Stimulated activated naive B cell treated with anti-CD40 and anti-IgM and Interleukin-4, amounts not matched to agents 10 μg/mL and 1 μg/mL and 100 μg/mL, for 72 hours (primary cell): ENCODE data around the gene GFI1.
A peak's percentile ranks its signal among the peaks of the same experiment; 100 is the strongest.
"Not testable (repeated sequence)": the region's sequence is repeated elsewhere in the genome, so short reads cannot be mapped to it uniquely, and the experiment has no call there.

Experiments
- ATAC-seq, 2 donors: fragments of 150-1000 bp; cut with Tn5 transposase; replicated peaks; 2 replicates each; pipeline ENCODE4 v1.10.0; 2021; ENCODE audit warnings: moderate library complexity in 1 of 2
- DNase-seq: peaks from one replicate; pipeline ENCODE4 v3.0.0; 2021
- H3K27ac Mint-ChIP-seq: one replicate; pipeline ENCODE4 v1.8.0; 2022; ENCODE audit warnings: mild to moderate bottlenecking, mixed read lengths
- H3K27me3 Mint-ChIP-seq, 2 donors: one replicate each; pipeline ENCODE4 v1.8.0; 2022; ENCODE audit warnings: mixed read lengths in 2 of 2
- H3K36me3 Mint-ChIP-seq, 2 donors: one replicate each; pipeline ENCODE4 v1.8.0; 2022; ENCODE audit warnings: mixed read lengths in 2 of 2, mild to moderate bottlenecking in 1 of 2
- H3K4me1 Mint-ChIP-seq, 2 donors: one replicate each; pipeline ENCODE4 v1.8.0; 2022; ENCODE audit warnings: mixed read lengths in 2 of 2, mild to moderate bottlenecking in 1 of 2
- H3K4me3 Mint-ChIP-seq, 2 donors: one replicate each; pipeline ENCODE4 v1.8.0; 2022; ENCODE audit warnings: mild to moderate bottlenecking in 2 of 2, mixed read lengths in 2 of 2, moderate library complexity in 1 of 2
- H3K9me3 Mint-ChIP-seq, 2 donors: one replicate each; pipeline ENCODE4 v1.8.0; 2022; ENCODE audit warnings: mixed read lengths in 2 of 2, mild to moderate bottlenecking in 1 of 2

GFI1 gene

GRCh38 chr1:92486251-92487077 is at the start of gene GFI1:
Gene GFI1 (minus strand): TSS chr1:92486925. CDS start chr1:92483487, 3,438 bp downstream.
- Mint-ChIP-seq H3K27me3 (peaks cover 15 to 19% of the 10 kb centered on the region in 2 donors), H3K4me3 (peak within 1 kb of the TSS; percentile 91 to 99), H3K36me3 (peaks cover 23 to 26% of the 10 kb centered on the region in 2 donors), H3K27ac (peak within 1 kb of the TSS; percentile 96), H3K9me3 (no peaks in the 10 kb centered on the region), H3K4me1 (peaks cover 23 to 30% of the 10 kb centered on the region in 2 donors)
- DNase-seq, result peak; percentile 73
- ATAC-seq, result peak; percentile 49 to 53

GRCh38 chr1:92532371-92532770 is 45.6 kb upstream of the GFI1 start:
- H3K27me3 Mint-ChIP-seq, H3K27ac Mint-ChIP-seq, DNase-seq, H3K9me3 Mint-ChIP-seq, ATAC-seq, H3K4me3 Mint-ChIP-seq: not testable (repeated sequence)
- peaks cover 27 to 41% of the 10 kb centered on the region in 2 donors for H3K36me3 Mint-ChIP-seq
- peaks cover 31 to 37% of the 10 kb centered on the region in 2 donors for H3K4me1 Mint-ChIP-seq

- not testable (repeated sequence) for DNase-seq, H3K9me3 Mint-ChIP-seq, H3K27me3 Mint-ChIP-seq, ATAC-seq, H3K4me3 Mint-ChIP-seq, H3K27ac Mint-ChIP-seq
- Mint-ChIP-seq H3K36me3 (peaks cover 27 to 41% of the 10 kb centered on the region in 2 donors), H3K4me1 (peaks cover 31 to 37% of the 10 kb centered on the region in 2 donors)
Measured at GRCh38 chr1:92531939-92532338, 45.2 kb upstream of the GFI1 start.

- peaks cover 1 to 5% of the 10 kb centered on the region in 2 donors for H3K9me3 Mint-ChIP-seq
Measured at GRCh38 chr1:92527670-92528069, 40.9 kb upstream of the GFI1 start.

GRCh38 chr1:92524944-92525590 is 38.3 kb upstream of the GFI1 start:
- H3K4me3 Mint-ChIP-seq, H3K9me3 Mint-ChIP-seq, H3K27me3 Mint-ChIP-seq, H3K27ac Mint-ChIP-seq, H3K4me1 Mint-ChIP-seq, DNase-seq, ATAC-seq: not testable (repeated sequence)
- H3K36me3 Mint-ChIP-seq, result peaks cover 7 to 11% of the 10 kb centered on the region in 2 donors

More at GRCh38 chr1:92527670-92528069, 40.9 kb upstream of the GFI1 start:
- no peaks in the 10 kb centered on the region for H3K27me3 Mint-ChIP-seq
- H3K4me3 Mint-ChIP-seq, result no peak overlapping the region
- peaks cover 14 to 29% of the 10 kb centered on the region in 2 donors for H3K36me3 Mint-ChIP-seq
- H3K4me1 Mint-ChIP-seq, result peaks cover 8 to 10% of the 10 kb centered on the region in 2 donors
- H3K27ac Mint-ChIP-seq, result no peak overlapping the region
- ATAC-seq (no peak), DNase-seq (no peak)

GRCh38 chr1:92519043-92519442 is 32.3 kb upstream of the GFI1 start:
- DNase-seq, result no peak
- Mint-ChIP-seq H3K36me3 (peaks cover 9 to 10% of the 10 kb centered on the region in 2 donors), H3K9me3 (no peaks in the 10 kb centered on the region), H3K27ac (no peak overlapping the region), H3K4me3 (no peak overlapping the region), H3K4me1 (peaks cover 0 to 7% of the 10 kb centered on the region in 2 donors), H3K27me3 (no peaks in the 10 kb centered on the region)
- no peak for ATAC-seq

GRCh38 chr1:92516574-92516973 is 29.8 kb upstream of the GFI1 start:
- H3K36me3 Mint-ChIP-seq, result peaks cover 14 to 18% of the 10 kb centered on the region in 2 donors
- DNase-seq, result no peak
- H3K4me1 Mint-ChIP-seq, result peaks cover 0 to 7% of the 10 kb centered on the region in 2 donors
- ATAC-seq, result no peak
- H3K27ac Mint-ChIP-seq, result no peak overlapping the region
- H3K27me3 Mint-ChIP-seq, result no peaks in the 10 kb centered on the region
- no peaks in the 10 kb centered on the region for H3K9me3 Mint-ChIP-seq
- H3K4me3 Mint-ChIP-seq, result no peak overlapping the region

GRCh38 chr1:92515796-92516201 is 29.1 kb upstream of the GFI1 start:
- H3K36me3 Mint-ChIP-seq, result peaks cover 14 to 19% of the 10 kb centered on the region in 2 donors
- H3K27ac Mint-ChIP-seq, result no peak overlapping the region
- H3K4me1 Mint-ChIP-seq, result peaks cover 0 to 7% of the 10 kb centered on the region in 2 donors
- DNase-seq (no peak), ATAC-seq (no peak)
- H3K4me3 Mint-ChIP-seq, result no peak overlapping the region
- no peaks in the 10 kb centered on the region for H3K9me3 Mint-ChIP-seq
- no peaks in the 10 kb centered on the region for H3K27me3 Mint-ChIP-seq

GRCh38 chr1:92511541-92511940 is 24.8 kb upstream of the GFI1 start:
- no peak overlapping the region for H3K4me3 Mint-ChIP-seq
- H3K36me3 Mint-ChIP-seq, result peaks cover 9 to 10% of the 10 kb centered on the region in 2 donors
- peaks cover 3 to 16% of the 10 kb centered on the region in 2 donors for H3K4me1 Mint-ChIP-seq
- no peaks in the 10 kb centered on the region for H3K27me3 Mint-ChIP-seq
- DNase-seq (no peak), ATAC-seq (no peak)
- H3K27ac Mint-ChIP-seq, result no peak overlapping the region
- H3K9me3 Mint-ChIP-seq, result no peaks in the 10 kb centered on the region

- Mint-ChIP-seq H3K4me1 (peaks cover 6 to 19% of the 10 kb centered on the region in 2 donors), H3K4me3 (no peak overlapping the region), H3K27me3 (no peaks in the 10 kb centered on the region), H3K36me3 (peaks cover 9% of the 10 kb centered on the region in 2 donors), H3K9me3 (peaks cover 0 to 2% of the 10 kb centered on the region in 2 donors), H3K27ac (peak overlapping the region; percentile 77)
- ATAC-seq (peak; percentile 52 to 71), DNase-seq (no peak)
Measured at GRCh38 chr1:92509619-92510018, 22.9 kb upstream of the GFI1 start.

- no peaks in the 10 kb centered on the region for H3K27me3 Mint-ChIP-seq
- ATAC-seq (peak in 1 of 2 donors; percentile 3), DNase-seq (no peak)
- H3K27ac Mint-ChIP-seq, result peak overlapping the region; percentile 63
- peaks cover 23 to 46% of the 10 kb centered on the region in 2 donors for H3K4me1 Mint-ChIP-seq
- peaks cover 0 to 2% of the 10 kb centered on the region in 2 donors for H3K9me3 Mint-ChIP-seq
- peaks cover 0 to 4% of the 10 kb centered on the region in 2 donors for H3K36me3 Mint-ChIP-seq
- H3K4me3 Mint-ChIP-seq, result no peak overlapping the region
Measured at GRCh38 chr1:92505015-92505692, 18.4 kb upstream of the GFI1 start.

GRCh38 chr1:92504291-92505014 is 17.7 kb upstream of the GFI1 start:
- Mint-ChIP-seq H3K27me3 (no peaks in the 10 kb centered on the region), H3K36me3 (peaks cover 0 to 2% of the 10 kb centered on the region in 2 donors), H3K27ac (peak overlapping the region; percentile 63), H3K4me1 (peaks cover 21 to 41% of the 10 kb centered on the region in 2 donors), H3K9me3 (peaks cover 0 to 2% of the 10 kb centered on the region in 2 donors), H3K4me3 (peak overlapping the region in 1 of 2 donors; percentile 26)
- DNase-seq (no peak), ATAC-seq (peak; percentile 34 to 54)

GRCh38 chr1:92503926-92504285 is 17.2 kb upstream of the GFI1 start:
- DNase-seq (no peak), ATAC-seq (no peak)
- Mint-ChIP-seq H3K9me3 (peaks cover 0 to 2% of the 10 kb centered on the region in 2 donors), H3K27ac (peak overlapping the region; percentile 42), H3K4me3 (peak overlapping the region in 1 of 2 donors; percentile 26), H3K27me3 (no peaks in the 10 kb centered on the region), H3K36me3 (peaks cover 0 to 2% of the 10 kb centered on the region in 2 donors), H3K4me1 (peaks cover 20 to 37% of the 10 kb centered on the region in 2 donors)
